ENCODE data around the gene OR52M1.

DNA sequence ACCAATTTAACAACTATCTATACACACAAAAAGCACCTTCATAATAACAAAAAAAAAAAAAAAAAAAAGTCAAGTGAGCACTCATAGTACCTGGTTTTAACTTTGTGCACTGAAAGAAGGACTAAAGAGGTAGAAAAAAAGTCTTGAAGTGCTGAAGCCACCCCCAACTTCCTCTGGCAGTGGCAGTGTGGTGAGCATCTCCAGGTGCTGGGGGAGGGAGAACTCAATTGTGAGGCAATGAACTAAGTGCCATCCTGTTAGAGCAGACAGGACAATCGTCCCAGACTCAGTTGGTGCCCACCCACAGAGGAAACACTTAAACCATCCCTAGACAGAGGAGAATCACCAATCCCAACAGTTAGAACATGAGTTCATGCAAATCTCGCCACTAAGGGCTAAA is 22.7 kb upstream of the OR52M1 start:
- no peak for TF ChIP-seq CTCF (conservative IDR thresholded peaks at IDR 0.05; ENCODE audit: low read length)
- TF ChIP-seq EZH2phosphoT487 (IDR thresholded peaks at IDR 0.05; ENCODE audit: borderline replicate concordance, low read depth, low read length), result no peak
